ENCODE results near the gene RAB27A.
"Not testable (repeated sequence)": the region's sequence is repeated elsewhere in the genome, so short reads cannot be mapped to it uniquely, and the experiment has no call there.

Gene RAB27A

DNA sequence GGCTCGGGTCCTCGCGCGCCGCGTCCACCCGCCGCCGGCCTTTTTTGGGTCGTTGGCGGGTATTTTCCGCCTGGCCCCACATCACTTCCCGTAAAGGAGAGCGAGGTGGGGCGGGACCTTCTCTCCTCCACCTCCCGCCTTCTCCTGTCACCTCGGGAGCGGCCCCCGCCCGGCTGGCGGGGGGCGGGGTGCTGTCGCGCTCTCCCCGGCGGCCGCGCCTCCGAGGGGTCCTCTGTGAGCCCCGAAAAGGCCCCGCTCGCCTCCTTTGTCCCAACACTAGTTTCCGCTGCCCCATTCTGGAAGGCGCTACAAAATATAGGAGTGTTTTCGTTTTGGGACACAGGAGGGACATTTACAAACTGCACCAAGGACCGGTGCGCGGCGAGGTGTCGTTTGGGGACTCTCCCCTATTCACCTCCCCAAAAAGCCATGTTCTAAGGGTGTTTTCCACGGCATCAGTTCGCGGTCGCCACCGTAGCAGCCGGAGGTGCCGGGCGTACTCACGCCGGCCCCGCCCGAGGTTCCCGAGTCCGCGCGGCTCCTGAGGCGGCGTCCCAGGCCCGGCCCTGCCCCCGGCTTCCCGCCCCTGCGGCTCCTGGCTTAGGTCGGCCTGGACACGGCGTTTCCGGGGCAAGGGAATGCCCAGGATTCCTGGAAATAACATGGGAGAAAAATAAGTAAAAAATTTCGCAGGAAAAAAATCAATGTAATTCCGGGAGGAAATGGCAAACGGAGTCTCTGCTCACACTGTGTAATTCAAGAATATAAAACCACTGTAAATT is at the start of gene RAB27A:
Gene RAB27A (minus strand): TSS at position 68 of the 782 bp plus-strand sequence. CDS start 54,879 bp downstream, outside the sequence.
- peak; percentile 69 for DNase-seq (ENCODE audit: low read depth)

- DNase-seq (ENCODE audit: low read depth), result no peak
These were observed 47.5 kb upstream of the RAB27A start for GRCh38 chr15:55337160-55337559.

DNA sequence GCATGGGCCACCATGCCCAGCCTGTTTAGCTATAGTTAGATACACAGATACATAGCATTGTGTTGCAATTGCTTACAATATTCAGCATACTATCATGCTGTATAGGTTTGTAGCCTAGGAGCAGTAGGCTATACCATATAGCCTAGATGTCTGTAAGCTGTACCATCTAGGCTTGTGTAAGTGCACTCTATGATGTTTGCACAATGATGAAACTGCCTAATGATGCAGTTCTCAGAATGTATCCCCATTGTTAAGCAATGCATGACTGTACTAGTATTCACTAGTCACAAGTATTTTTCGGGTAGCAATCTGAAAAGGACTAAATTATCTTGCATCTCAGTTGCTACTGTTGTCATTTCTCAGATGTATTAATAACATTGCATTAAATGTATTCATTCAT is 45.4 kb upstream of the RAB27A start:
- DNase-seq (ENCODE audit: low read depth), result peak; percentile 41

DNA sequence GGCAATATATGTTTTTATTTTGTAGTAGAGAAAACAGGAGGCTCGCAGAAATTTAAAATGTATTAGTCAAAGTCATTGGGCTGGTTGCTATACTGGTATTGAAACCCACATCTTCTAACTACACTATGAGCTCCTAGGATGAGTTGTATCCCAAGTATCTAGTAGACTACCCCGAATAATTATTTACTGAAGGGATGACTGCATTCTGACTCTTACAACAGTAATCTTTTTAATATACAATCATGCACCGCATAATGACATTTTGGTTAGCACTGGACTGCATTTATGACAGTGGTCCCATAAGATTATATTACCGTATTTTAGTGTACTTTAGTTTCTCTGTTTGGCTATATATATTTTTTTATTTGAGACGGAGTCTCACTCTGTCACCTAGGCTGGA is 44.8 kb upstream of the RAB27A start:
- no peak for DNase-seq (ENCODE audit: low read depth)

GRCh38 chr15:55327387-55327786 is 37.8 kb upstream of the RAB27A start:
- DNase-seq (ENCODE audit: low read depth), result no peak

DNA sequence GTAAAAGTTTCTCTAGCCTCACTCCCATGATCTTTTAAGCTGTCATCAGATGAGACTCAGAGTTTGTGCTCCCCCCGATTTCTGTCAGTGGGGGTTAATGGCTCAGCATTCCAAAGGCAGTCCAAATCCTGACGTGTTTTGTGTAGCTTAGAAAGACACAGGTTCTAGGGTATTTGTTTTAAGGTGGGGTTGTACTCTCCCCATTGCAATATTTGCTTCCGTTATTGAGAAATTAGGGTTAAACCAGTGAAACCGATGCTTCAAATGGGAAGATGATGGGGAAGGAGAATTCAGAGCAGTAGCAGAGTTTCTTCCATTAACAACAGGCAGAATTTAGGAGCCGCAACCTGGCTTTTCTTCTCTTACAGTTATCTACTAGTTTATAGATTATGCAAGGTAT is 32.9 kb upstream of the RAB27A start:
- no peak for DNase-seq (ENCODE audit: low read depth)

DNA sequence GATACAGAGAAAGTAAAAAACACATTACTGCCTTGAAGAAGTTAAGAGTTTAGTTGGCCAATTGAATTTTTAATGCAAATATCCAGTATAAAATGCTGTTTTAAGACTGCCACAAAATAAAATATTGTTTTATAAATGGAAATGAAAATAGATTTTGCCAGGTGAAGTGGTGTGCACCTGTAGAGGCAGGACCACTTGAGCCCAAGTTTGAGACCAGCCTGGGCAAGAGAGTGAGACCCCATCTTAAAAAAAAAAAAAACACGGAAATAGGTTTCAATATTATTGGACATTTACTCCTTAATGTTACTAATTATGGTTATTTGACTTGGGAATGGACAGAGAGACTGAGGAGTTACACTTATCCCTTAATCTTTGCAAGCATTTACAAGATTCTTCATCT is 31.4 kb upstream of the RAB27A start:
- DNase-seq (ENCODE audit: low read depth), result no peak

DNA sequence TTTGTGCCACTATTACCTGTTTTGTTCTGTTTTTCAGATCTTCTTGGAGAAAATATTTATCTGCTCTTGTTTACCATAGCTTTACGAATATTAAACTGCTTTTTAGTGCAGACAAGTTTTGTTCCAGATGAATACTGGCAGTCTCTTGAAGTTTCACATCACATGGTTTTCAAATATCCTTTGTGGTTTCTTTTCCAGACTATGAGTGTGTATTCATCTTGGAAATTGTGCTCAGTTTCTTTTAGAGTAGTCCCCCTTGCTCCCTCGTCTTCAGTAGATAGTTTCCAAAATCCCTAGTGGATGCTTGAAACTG is 30.6 kb upstream of the RAB27A start:
- DNase-seq (ENCODE audit: low read depth), result peak; percentile 19

DNA sequence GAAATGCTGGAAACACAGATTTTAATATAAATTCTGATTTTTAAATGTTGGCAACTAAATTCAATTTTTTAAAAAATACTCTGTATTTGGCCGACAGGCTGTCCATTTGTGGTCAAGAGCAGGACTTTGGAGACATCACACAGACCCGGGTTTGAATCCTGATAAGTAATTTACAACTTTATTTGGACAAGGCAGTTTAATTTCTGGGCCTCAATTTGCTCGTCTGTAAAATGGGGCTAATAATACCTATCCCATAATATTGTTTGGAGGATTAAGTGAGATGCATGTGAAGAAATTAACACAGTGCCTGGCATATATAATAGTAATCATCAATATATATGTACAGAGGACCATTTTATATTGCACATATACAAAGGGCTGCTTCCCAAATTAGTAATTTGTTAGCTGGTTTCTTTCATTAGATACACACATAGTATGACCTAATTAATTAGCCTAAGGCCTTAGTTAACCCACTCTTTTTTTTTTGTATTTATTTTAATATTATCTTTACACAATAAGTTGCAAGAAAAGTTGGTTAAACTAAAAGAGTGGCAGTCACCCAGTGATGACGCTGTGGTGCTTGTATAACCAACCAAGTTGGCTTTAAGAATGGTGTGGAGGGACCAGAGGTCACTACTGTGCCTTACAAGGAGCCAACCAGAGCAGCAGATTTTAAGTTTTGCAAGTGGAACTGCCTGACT is 30.1 kb upstream of the RAB27A start:
- DNase-seq (ENCODE audit: low read depth), result peak; percentile 11

DNA sequence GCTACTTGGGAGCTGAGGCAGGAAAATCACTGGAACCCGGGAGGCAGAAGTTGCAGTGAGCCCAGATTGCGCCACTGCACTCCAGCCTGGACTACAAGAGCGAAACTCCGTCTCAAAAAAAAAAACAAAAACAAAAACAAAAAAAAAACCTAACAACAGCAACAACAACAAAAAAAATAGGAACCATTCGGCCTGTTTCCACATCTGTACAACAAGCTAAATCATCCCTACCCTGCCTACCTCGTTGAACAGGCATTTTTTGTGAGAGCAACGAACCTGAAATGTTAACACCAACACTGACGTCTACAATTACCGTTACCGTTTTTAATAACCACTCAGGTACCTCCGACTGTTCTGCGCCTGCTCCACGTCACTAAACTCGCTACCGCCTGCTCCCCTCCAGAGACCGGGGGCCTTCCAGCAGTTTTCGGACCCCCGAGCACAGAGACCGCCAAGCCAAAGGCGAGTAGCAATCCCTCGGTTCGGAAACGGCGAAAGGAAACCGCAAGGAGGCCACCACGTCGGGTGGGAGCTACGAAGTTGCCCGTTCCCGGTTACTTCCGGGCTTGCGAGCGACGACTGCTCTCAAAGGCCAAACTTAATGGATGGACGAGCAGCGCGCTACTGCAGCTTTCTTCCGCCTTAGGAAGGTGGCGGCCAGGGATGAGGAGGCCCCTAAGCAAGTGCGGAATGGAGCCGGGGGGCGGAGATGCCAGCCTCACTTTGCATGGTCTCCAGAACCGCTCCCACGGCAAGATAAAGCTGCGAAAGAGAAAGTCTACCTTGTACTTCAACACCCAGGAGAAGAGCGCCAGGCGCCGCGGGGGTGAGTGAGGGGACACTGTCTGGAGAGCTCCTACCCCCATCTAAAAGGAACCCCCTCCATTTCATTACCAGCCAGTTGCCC is 29.2 kb upstream of the RAB27A start, which contains the start of the genes PIGB and PIGBOS1:
Gene PIGB (plus strand): TSS at position 635 of the 907 bp plus-strand sequence. CDS start 29 bp downstream, at position 664.
Gene PIGBOS1 (minus strand): TSS at position 536 of the 907 bp plus-strand sequence. CDS start 1,331 bp downstream, outside the sequence.
- DNase-seq (ENCODE audit: low read depth), result peak; percentile 89

DNA sequence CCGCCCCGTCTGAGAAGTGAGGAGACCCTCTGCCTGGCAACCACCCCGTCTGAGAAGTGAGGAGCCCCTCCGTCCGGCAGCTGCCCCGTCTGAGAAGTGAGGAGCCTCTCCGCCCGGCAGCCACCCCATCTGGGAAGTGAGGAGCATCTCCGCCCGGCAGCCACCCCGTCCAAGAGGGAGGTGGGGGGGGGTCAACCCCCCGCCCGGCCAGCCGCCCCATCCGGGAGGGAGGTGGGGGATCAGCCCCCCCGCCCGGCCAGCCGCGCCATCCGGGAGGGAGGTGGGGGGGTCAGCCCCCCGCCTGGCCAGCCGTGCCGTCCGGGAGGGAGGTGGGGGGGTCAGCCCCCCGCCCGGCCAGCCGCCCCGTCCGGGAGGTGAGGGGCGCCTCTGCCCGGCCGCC is 13.2 kb upstream of the RAB27A start:
- DNase-seq (ENCODE audit: low read depth), result not testable (repeated sequence)

- DNase-seq (ENCODE audit: low read depth), result no peak
These were observed 7.7 kb upstream of the RAB27A start for GRCh38 chr15:55297315-55297714.

GRCh38 chr15:55290528-55291057 is 980 bp upstream of the RAB27A start:
- peak; percentile 84 for DNase-seq (ENCODE audit: low read depth)

- peak; percentile 67 for DNase-seq (ENCODE audit: low read depth)
These were observed 435 bp downstream of the RAB27A start for GRCh38 chr15:55289011-55289745.

GRCh38 chr15:55288006-55288717 is 1.5 kb downstream of the RAB27A start:
- no peak for DNase-seq (ENCODE audit: low read depth)

DNA sequence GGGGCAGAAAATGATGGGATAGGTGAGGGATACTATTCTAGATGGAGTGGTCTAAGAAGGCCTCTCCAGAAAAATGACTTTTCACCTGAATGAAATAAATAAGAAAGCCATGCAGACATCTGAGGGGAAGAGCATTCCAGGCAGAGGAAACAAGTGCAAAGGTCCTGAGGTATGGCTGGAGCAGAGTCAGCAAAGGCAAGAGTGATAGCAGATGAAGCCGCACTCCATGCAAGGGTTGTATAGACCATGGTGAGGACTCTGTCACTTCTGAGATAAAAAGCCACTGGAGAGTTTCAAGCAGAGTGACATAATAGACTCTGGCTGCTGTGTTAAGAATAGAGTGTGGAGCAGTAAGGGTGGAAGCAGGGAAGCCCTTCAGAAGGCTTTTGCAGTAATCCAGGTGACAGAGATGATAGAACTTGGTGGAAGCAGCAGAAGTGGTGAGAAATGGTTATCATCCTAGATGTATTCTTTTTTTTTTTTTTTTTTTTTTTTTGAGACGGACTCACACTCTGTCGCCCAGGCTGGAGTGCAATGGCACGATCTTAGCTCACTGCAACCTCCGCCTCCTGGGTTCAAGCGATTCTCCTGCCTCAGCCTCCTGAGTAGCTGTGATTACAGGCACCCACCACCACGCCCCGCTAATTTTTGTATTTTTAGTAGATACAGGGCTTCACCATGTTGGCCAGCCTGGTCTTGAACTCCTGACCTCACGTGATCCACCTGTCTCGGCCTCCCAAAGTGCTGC is 3.0 kb downstream of the RAB27A start:
- DNase-seq (ENCODE audit: low read depth), result not testable (repeated sequence)

- DNase-seq (ENCODE audit: low read depth), result no peak
These were observed 5.2 kb downstream of the RAB27A start for GRCh38 chr15:55284426-55284825.

DNA sequence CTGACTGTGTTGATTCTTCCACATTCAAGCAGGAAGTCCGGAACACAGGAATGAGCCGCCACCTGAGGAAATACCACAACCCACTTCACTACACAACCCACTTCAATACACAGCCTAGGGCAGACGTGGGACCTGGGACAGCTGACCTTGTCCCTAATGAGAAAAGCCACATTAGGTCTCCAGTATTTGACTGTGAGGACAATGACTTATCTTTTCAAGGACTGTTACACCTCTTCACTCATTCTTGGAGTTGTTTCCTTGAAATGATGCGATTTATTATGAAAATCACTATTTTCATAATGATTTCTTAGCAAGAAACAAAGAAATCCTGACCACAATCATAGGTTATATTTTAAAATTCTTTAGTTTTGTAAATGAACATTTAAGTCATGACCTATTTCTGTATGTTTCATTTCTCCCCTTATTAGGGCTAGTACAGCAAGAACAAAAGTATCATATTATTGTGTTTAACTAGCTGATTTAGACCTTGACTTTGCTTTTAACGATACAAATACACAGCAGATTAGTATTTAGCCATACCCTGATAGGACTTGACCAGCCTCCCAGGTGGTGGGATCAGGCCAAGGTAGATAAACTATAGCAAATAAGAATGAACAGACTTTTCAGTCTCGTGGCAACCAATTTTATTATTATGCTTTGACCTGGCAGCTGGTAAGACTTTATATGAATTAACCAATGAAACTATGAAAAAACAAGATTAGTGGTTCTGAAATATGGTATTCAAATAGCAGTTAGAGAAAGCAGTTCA is 6.0 kb downstream of the RAB27A start:
- DNase-seq (ENCODE audit: low read depth), result no peak

DNA sequence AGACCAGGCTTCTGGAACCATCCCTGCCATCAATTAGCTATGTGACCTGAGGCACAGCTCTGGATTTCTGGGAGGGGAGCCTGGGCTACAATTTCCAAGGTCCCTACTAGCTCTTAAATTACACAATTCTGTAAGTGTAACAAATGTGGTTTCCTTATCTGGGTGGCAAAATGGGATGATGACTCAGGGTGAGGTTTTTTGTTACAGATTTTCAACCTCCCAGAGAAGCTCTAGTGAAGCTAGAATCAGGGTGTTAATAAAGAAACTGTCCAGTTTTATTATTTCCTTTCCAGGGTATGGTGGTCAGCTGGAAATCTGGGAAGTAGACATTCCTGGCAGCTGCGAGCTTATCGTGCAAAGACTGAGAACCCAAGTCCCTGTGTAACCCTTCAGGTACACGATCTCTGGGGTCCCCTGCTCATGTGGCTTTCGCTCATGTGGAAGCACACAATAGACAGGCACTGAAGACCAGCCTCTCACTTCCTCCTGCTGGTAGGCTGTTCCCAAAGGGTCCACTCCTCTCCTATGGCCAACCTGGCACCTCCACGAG is 7.3 kb downstream of the RAB27A start:
- peak; percentile 91 for DNase-seq (ENCODE audit: low read depth)

Measured in iris pigment epithelial cell (primary cell).